HFF-Myc (cell line): ENCODE measurements around the gene PI3.

Source experiments
- DNase-seq: peaks from one replicate; pipeline ENCODE4 v3.0.0-alpha.2; 2011; ENCODE audit warnings: low read depth; ENCODE audit errors: extremely low read depth
- H3K4me3 ChIP-seq: replicated peaks from 2 replicates; pipeline ENCODE4 v1.5.1; 2011; ENCODE audit warnings: low read depth, mild to moderate bottlenecking, control low read depth, low read length
- TF ChIP-seq, protein P1 (sequence below): IDR thresholded peaks from 2 replicates; pipeline ENCODE4 v1.5.1; 2012; ENCODE audit warnings: mild to moderate bottlenecking, low read depth, low read length, control low read depth; ENCODE audit errors: missing control alignments

PI3 gene

DNA sequence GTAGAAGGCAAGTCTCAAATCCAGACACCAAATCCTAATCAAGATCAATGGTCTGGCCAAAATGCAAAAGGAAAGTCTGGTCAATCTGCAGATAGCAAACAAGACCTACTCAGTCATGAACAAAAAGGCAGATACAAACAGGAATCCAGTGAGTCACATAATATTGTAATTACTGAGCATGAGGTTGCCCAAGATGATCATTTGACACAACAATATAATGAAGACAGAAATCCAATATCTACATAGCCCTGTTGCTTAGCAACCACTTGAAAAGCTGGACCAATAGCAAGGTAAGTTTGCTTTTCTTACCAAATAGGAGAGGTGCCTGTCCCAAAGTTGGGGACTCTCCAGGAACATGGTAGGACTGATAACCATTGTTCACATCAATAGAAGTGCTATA lies 48.4 kb downstream of the PI3 start:
- DNase-seq = no peak
- H3K4me3 ChIP-seq = no peak overlapping the region
- TF ChIP-seq, protein P1, sequence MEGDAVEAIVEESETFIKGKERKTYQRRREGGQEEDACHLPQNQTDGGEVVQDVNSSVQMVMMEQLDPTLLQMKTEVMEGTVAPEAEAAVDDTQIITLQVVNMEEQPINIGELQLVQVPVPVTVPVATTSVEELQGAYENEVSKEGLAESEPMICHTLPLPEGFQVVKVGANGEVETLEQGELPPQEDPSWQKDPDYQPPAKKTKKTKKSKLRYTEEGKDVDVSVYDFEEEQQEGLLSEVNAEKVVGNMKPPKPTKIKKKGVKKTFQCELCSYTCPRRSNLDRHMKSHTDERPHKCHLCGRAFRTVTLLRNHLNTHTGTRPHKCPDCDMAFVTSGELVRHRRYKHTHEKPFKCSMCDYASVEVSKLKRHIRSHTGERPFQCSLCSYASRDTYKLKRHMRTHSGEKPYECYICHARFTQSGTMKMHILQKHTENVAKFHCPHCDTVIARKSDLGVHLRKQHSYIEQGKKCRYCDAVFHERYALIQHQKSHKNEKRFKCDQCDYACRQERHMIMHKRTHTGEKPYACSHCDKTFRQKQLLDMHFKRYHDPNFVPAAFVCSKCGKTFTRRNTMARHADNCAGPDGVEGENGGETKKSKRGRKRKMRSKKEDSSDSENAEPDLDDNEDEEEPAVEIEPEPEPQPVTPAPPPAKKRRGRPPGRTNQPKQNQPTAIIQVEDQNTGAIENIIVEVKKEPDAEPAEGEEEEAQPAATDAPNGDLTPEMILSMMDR = no peak
